Endothelial cell of umbilical vein (primary cell): Measurements from ENCODE around the gene GALNT13.

Experiments
- CTCF ChIP-seq, 2 donors: IDR thresholded peaks; 1 replicate in 1 of 2; 2 replicates in 1 of 2; pipeline ENCODE4 v1.5.1; 2011; ENCODE audit warnings: low read length in 2 of 2, mild to moderate bottlenecking in 2 of 2, moderate library complexity in 2 of 2, control low read depth in 1 of 2, inconsistent platforms in 1 of 2, low read depth in 1 of 2; ENCODE audit not compliant: insufficient read depth in 1 of 2; ENCODE audit errors: extremely low read depth in 1 of 2
- EZH2 ChIP-seq: IDR thresholded peaks from 2 replicates; pipeline ENCODE4 v1.6.1; 2012; ENCODE audit warnings: borderline replicate concordance, low read depth, mild to moderate bottlenecking, moderate library complexity, low read length, inconsistent platforms; ENCODE audit not compliant: severe bottlenecking

DNA sequence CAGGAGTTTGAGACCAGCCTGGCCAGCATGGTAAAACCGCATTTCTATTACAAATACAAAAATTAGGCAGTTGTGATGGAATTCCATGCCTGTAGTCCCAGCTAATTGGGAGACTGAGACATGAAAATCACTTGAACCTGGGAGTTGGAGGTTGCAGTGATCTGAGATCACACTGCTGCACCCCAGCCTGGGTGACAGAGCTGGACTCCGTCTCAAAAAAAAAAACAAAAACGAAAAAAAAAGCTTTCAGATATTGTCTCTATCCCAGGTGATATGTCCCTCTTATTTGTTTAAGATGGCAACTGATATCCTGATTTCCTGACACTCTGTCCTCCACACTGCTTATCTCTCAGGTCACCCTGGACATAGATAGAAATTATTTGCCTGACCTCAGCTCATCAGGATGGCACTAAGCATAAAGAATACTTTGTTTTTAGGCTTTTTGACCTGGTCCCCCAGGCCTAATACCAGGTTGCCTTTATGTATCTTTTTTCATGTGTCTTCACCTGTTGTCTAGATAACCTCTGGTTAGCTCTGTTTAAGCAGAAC is 531.6 kb downstream of the GALNT13 start:
- TF ChIP-seq EZH2 (no peak), CTCF (IDR thresholded peaks at IDR 0.05; ENCODE audit: extremely low read depth in 1 of 2, insufficient read depth in 1 of 2, low read depth in 1 of 2, low read length in 2 of 2) (no peak)
